Activated CD4-positive, alpha-beta memory T cell treated with anti-CD3 and anti-CD28 coated beads for 36 hours (primary cell): Measurements from ENCODE around the gene PRDM16. TPM values are rescaled to one million over a fixed set of nuclear protein-coding genes. Genes with fewer than 3 reads are reported as not detected.

Experiments used
- CTCF ChIA-PET: fragments of 350-600 bp; sonication (Branson Sonifier 250); formaldehyde crosslinking; loops from one replicate; lab custom pipeline; 2021; ENCODE audit warnings: antibody characterized with exemption, inconsistent platforms; lab: Charles Lee
- POLR2A ChIA-PET: fragments of 350-600 bp; sonication (Branson Sonifier 250); formaldehyde crosslinking; loops from one replicate; lab custom pipeline; 2021; ENCODE audit warnings: antibody characterized with exemption; lab: Charles Lee
- DNase-seq: peaks from one replicate; pipeline ENCODE4 v3.0.0-alpha.2; 2020
- H3K27ac Mint-ChIP-seq: one replicate; pipeline ENCODE4 v1.8.0; 2021; ENCODE audit warnings: mixed read lengths
- H3K27me3 Mint-ChIP-seq: one replicate; pipeline ENCODE4 v1.8.0; 2021; ENCODE audit warnings: mixed read lengths
- H3K36me3 Mint-ChIP-seq: one replicate; pipeline ENCODE4 v1.8.0; 2021; ENCODE audit warnings: mixed read lengths
- H3K4me1 Mint-ChIP-seq: one replicate; pipeline ENCODE4 v1.8.0; 2021; ENCODE audit warnings: low read depth, mixed read lengths
- H3K4me3 Mint-ChIP-seq: one replicate; pipeline ENCODE4 v1.8.0; 2021; ENCODE audit warnings: mild to moderate bottlenecking, mixed read lengths
- H3K9me3 Mint-ChIP-seq: one replicate; pipeline ENCODE4 v1.8.0; 2021; ENCODE audit warnings: mixed read lengths
- intact Hi-C: fragments of 100-400 bp; cut with micrococcal nuclease; formaldehyde crosslinking; loops from one replicate; pipeline ENCODE4 v1.15.1; 2023
- total RNA-seq, 2 experiments: library from RNA; stranded (reverse); gene quantifications; one replicate each; pipeline ENCODE4 v1.2.3, GENCODE V29; 2021

Gene PRDM16
- total RNA-seq, 2 experiments from 2014 or later, result not detected

- intact Hi-C loops, result no loop called here
- H3K27ac Mint-ChIP-seq, result no peak overlapping the region
- no peaks in the 10 kb centered on the region for H3K4me1 Mint-ChIP-seq
- no peak overlapping the region for H3K4me3 Mint-ChIP-seq
- POLR2A ChIA-PET, result no interaction called here
- DNase-seq, result no peak
- CTCF ChIA-PET, result no interaction called here
- H3K36me3 Mint-ChIP-seq, result no peaks in the 10 kb centered on the region
- H3K9me3 Mint-ChIP-seq, result no peaks in the 10 kb centered on the region
- peaks cover 13% of the 10 kb centered on the region for H3K27me3 Mint-ChIP-seq
These were observed 180.9 kb downstream of the PRDM16 start for GRCh38 chr1:3249631-3250501.

GRCh38 chr1:3250624-3251023 is 181.6 kb downstream of the PRDM16 start:
- intact Hi-C loops, result no loop called here
- no peaks in the 10 kb centered on the region for H3K4me1 Mint-ChIP-seq
- no peak for DNase-seq

GRCh38 chr1:3251099-3251806 is 182.2 kb downstream of the PRDM16 start:
- Mint-ChIP-seq H3K4me3 (no peak overlapping the region), H3K4me1 (no peaks in the 10 kb centered on the region), H3K27me3 (peaks cover 11% of the 10 kb centered on the region), H3K27ac (no peak overlapping the region), H3K36me3 (no peaks in the 10 kb centered on the region), H3K9me3 (no peaks in the 10 kb centered on the region)
- intact Hi-C loops, result no loop called here
- DNase-seq, result no peak
- POLR2A ChIA-PET, result no interaction called here
- CTCF ChIA-PET, result no interaction called here

More at GRCh38 chr1:3250624-3251023, 181.6 kb downstream of the PRDM16 start:
- Mint-ChIP-seq H3K4me3 (no peak overlapping the region), H3K9me3 (no peaks in the 10 kb centered on the region), H3K27me3 (peaks cover 13% of the 10 kb centered on the region), H3K27ac (no peak overlapping the region), H3K36me3 (no peaks in the 10 kb centered on the region)
- POLR2A ChIA-PET, result no interaction called here
- CTCF ChIA-PET, result no interaction called here

- H3K27me3 Mint-ChIP-seq, result peaks cover 10% of the 10 kb centered on the region
These were observed 182.9 kb downstream of the PRDM16 start for GRCh38 chr1:3251807-3252428.

GRCh38 chr1:3255680-3256079 is 186.7 kb downstream of the PRDM16 start:
- peaks cover 5% of the 10 kb centered on the region for H3K9me3 Mint-ChIP-seq
- H3K27me3 Mint-ChIP-seq, result no peaks in the 10 kb centered on the region
- H3K36me3 Mint-ChIP-seq, result no peaks in the 10 kb centered on the region
- no peak overlapping the region for H3K27ac Mint-ChIP-seq
- intact Hi-C loops, result no loop called here
- no peak overlapping the region for H3K4me3 Mint-ChIP-seq
- H3K4me1 Mint-ChIP-seq, result no peaks in the 10 kb centered on the region
- ChIA-PET CTCF (no interaction called here), POLR2A (no interaction called here)
- no peak for DNase-seq

More at GRCh38 chr1:3251807-3252428, 182.9 kb downstream of the PRDM16 start:
- H3K36me3 Mint-ChIP-seq, result no peaks in the 10 kb centered on the region
- H3K9me3 Mint-ChIP-seq, result no peaks in the 10 kb centered on the region
- H3K4me3 Mint-ChIP-seq, result no peak overlapping the region
- POLR2A ChIA-PET, result no interaction called here
- intact Hi-C loops, result no loop called here
- no peak for DNase-seq
- H3K27ac Mint-ChIP-seq, result no peak overlapping the region
- no peaks in the 10 kb centered on the region for H3K4me1 Mint-ChIP-seq
- CTCF ChIA-PET, result no interaction called here

GRCh38 chr1:3257788-3258187 is 188.8 kb downstream of the PRDM16 start:
- ChIA-PET CTCF (no interaction called here), POLR2A (no interaction called here)
- no peak for DNase-seq
- H3K4me3 Mint-ChIP-seq, result no peak overlapping the region
- H3K36me3 Mint-ChIP-seq, result no peaks in the 10 kb centered on the region
- peaks cover 3% of the 10 kb centered on the region for H3K27me3 Mint-ChIP-seq
- no peaks in the 10 kb centered on the region for H3K4me1 Mint-ChIP-seq
- H3K27ac Mint-ChIP-seq, result no peak overlapping the region
- H3K9me3 Mint-ChIP-seq, result peaks cover 5% of the 10 kb centered on the region
- intact Hi-C loops, result no loop called here

GRCh38 chr1:3258386-3259003 is 189.5 kb downstream of the PRDM16 start:
- Mint-ChIP-seq H3K4me1 (no peaks in the 10 kb centered on the region), H3K36me3 (no peaks in the 10 kb centered on the region), H3K27ac (no peak overlapping the region), H3K27me3 (peaks cover 3% of the 10 kb centered on the region), H3K9me3 (peaks cover 5% of the 10 kb centered on the region), H3K4me3 (no peak overlapping the region)
- intact Hi-C loops, result no loop called here
- CTCF ChIA-PET, result no interaction called here
- DNase-seq, result no peak
- POLR2A ChIA-PET, result no interaction called here

DNA sequence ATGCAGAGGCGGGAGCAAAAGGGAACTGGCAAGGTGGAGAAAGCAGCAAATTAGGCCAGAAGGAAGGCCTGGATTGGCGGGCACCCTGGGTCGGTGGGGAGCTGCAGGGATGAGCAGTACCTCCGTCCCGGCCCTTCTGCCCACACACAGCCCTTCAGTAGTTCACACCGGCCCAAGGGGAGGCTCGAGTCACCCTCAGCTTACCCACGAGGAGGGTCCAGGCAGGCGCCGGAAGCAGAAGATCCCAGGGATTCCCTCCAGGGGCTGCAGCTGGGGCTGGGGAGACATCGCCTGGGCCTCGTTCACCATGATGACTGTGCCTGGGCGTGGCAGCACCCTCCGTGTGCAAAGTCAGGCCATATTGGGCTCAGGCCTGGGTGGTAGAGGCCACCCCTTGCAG is 190.0 kb downstream of the PRDM16 start:
- intact Hi-C loops, result no loop called here
- ChIA-PET CTCF (no interaction called here), POLR2A (no interaction called here)
- no peaks in the 10 kb centered on the region for H3K36me3 Mint-ChIP-seq
- no peaks in the 10 kb centered on the region for H3K4me1 Mint-ChIP-seq
- no peak overlapping the region for H3K27ac Mint-ChIP-seq
- no peak overlapping the region for H3K4me3 Mint-ChIP-seq
- no peak for DNase-seq
- H3K27me3 Mint-ChIP-seq, result peaks cover 3% of the 10 kb centered on the region
- peaks cover 5% of the 10 kb centered on the region for H3K9me3 Mint-ChIP-seq

- DNase-seq, result no peak
- no peaks in the 10 kb centered on the region for H3K4me1 Mint-ChIP-seq
- H3K27ac Mint-ChIP-seq, result no peak overlapping the region
- intact Hi-C loops, result no loop called here
- POLR2A ChIA-PET, result no interaction called here
- peaks cover 5% of the 10 kb centered on the region for H3K9me3 Mint-ChIP-seq
- no peak overlapping the region for H3K4me3 Mint-ChIP-seq
- H3K27me3 Mint-ChIP-seq, result peaks cover 3% of the 10 kb centered on the region
- H3K36me3 Mint-ChIP-seq, result no peaks in the 10 kb centered on the region
- CTCF ChIA-PET, result no interaction called here
These were observed 192.3 kb downstream of the PRDM16 start for GRCh38 chr1:3261007-3261968.

- Mint-ChIP-seq H3K4me3 (no peak overlapping the region), H3K27ac (no peak overlapping the region), H3K27me3 (peaks cover 3% of the 10 kb centered on the region), H3K9me3 (peaks cover 5% of the 10 kb centered on the region), H3K36me3 (no peaks in the 10 kb centered on the region), H3K4me1 (no peaks in the 10 kb centered on the region)
- DNase-seq, result no peak
- ChIA-PET POLR2A (no interaction called here), CTCF (no interaction called here)
- intact Hi-C loops, result no loop called here
These were observed 193.1 kb downstream of the PRDM16 start for GRCh38 chr1:3261969-3262579.

DNA sequence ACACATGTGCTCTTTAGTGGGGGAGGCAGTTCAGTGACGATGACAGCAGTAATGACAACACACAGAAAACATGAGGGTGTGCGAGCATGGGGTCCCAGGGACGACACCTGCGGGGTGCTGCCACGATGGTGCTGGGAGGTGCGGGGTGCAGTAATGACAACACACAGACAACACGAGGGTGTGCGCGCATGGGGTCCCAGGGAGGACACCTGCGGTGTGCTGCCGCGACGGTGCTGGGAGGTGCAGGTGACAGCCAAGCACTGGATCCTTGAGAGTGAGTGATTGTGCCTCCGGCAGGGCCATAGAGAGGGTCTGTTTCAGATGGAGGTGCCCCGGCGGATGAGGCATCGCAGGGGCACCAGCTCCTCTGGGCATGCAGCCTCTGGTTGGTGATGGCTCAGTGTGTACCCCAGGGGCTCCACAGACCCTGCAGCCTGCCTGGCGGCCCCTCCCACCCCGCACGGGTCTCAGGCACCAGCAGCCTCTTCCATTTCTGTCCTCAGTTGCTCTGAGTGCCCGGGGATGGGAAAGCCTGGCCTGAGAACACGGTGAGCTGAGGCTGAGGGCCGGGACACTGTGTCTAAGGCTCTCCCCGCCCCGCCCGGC is 193.8 kb downstream of the PRDM16 start:
- Mint-ChIP-seq H3K9me3 (peaks cover 3% of the 10 kb centered on the region), H3K27me3 (peaks cover 3% of the 10 kb centered on the region), H3K4me3 (no peak overlapping the region), H3K36me3 (no peaks in the 10 kb centered on the region), H3K27ac (no peak overlapping the region), H3K4me1 (no peaks in the 10 kb centered on the region)
- POLR2A ChIA-PET, result no interaction called here
- no peak for DNase-seq
- intact Hi-C loops, result no loop called here
- CTCF ChIA-PET, result no interaction called here
